ENCODE data around the gene RFK. TPM values are rescaled to one million over a fixed set of nuclear protein-coding genes. Genes with fewer than 3 reads are reported as not detected.

RFK gene
- total and polyA plus RNA-seq, 9 of the 15 experiments (the other 6 are each of a cell fraction or from before 2014, with no cell fraction given): 3.8 to 51.1 (median 14.8) TPM

DNA sequence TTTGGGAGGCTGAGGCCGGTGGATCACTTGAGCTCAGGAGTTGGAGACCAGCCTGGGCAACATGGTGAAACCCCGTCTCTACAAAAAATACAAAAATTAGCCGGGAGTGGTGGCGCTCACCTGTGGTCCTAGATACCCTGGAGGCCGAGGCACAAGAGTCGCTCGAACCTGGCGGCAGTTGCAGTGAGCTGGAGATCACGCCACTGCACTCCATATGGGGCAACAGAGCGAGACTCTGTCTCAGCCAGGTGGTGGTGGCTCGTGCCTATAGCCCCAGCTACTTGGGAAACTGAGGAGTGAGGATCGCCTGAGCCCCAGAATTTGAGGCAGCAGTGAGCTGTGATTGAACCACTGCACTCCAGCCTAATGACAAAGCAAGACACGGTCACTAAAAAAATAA is 2.4 kb upstream of the RFK start (continued):
- TF ChIP-seq, protein P1, sequence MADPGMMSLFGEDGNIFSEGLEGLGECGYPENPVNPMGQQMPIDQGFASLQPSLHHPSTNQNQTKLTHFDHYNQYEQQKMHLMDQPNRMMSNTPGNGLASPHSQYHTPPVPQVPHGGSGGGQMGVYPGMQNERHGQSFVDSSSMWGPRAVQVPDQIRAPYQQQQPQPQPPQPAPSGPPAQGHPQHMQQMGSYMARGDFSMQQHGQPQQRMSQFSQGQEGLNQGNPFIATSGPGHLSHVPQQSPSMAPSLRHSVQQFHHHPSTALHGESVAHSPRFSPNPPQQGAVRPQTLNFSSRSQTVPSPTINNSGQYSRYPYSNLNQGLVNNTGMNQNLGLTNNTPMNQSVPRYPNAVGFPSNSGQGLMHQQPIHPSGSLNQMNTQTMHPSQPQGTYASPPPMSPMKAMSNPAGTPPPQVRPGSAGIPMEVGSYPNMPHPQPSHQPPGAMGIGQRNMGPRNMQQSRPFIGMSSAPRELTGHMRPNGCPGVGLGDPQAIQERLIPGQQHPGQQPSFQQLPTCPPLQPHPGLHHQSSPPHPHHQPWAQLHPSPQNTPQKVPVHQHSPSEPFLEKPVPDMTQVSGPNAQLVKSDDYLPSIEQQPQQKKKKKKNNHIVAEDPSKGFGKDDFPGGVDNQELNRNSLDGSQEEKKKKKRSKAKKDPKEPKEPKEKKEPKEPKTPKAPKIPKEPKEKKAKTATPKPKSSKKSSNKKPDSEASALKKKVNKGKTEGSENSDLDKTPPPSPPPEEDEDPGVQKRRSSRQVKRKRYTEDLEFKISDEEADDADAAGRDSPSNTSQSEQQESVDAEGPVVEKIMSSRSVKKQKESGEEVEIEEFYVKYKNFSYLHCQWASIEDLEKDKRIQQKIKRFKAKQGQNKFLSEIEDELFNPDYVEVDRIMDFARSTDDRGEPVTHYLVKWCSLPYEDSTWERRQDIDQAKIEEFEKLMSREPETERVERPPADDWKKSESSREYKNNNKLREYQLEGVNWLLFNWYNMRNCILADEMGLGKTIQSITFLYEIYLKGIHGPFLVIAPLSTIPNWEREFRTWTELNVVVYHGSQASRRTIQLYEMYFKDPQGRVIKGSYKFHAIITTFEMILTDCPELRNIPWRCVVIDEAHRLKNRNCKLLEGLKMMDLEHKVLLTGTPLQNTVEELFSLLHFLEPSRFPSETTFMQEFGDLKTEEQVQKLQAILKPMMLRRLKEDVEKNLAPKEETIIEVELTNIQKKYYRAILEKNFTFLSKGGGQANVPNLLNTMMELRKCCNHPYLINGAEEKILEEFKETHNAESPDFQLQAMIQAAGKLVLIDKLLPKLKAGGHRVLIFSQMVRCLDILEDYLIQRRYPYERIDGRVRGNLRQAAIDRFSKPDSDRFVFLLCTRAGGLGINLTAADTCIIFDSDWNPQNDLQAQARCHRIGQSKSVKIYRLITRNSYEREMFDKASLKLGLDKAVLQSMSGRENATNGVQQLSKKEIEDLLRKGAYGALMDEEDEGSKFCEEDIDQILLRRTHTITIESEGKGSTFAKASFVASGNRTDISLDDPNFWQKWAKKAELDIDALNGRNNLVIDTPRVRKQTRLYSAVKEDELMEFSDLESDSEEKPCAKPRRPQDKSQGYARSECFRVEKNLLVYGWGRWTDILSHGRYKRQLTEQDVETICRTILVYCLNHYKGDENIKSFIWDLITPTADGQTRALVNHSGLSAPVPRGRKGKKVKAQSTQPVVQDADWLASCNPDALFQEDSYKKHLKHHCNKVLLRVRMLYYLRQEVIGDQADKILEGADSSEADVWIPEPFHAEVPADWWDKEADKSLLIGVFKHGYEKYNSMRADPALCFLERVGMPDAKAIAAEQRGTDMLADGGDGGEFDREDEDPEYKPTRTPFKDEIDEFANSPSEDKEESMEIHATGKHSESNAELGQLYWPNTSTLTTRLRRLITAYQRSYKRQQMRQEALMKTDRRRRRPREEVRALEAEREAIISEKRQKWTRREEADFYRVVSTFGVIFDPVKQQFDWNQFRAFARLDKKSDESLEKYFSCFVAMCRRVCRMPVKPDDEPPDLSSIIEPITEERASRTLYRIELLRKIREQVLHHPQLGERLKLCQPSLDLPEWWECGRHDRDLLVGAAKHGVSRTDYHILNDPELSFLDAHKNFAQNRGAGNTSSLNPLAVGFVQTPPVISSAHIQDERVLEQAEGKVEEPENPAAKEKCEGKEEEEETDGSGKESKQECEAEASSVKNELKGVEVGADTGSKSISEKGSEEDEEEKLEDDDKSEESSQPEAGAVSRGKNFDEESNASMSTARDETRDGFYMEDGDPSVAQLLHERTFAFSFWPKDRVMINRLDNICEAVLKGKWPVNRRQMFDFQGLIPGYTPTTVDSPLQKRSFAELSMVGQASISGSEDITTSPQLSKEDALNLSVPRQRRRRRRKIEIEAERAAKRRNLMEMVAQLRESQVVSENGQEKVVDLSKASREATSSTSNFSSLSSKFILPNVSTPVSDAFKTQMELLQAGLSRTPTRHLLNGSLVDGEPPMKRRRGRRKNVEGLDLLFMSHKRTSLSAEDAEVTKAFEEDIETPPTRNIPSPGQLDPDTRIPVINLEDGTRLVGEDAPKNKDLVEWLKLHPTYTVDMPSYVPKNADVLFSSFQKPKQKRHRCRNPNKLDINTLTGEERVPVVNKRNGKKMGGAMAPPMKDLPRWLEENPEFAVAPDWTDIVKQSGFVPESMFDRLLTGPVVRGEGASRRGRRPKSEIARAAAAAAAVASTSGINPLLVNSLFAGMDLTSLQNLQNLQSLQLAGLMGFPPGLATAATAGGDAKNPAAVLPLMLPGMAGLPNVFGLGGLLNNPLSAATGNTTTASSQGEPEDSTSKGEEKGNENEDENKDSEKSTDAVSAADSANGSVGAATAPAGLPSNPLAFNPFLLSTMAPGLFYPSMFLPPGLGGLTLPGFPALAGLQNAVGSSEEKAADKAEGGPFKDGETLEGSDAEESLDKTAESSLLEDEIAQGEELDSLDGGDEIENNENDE (IDR thresholded peaks at IDR 0.05; ENCODE audit: low read depth, low read length): no peak
- TF ChIP-seq PHB (CRISPR knock-in tag; IDR thresholded peaks at IDR 0.05) (no peak), MXI1 (IDR thresholded peaks at IDR 0.05; ENCODE audit: low read depth, low read length) (no peak), ZNF311 (CRISPR knock-in tag; IDR thresholded peaks at IDR 0.05) (no peak), SUPT5H (IDR thresholded peaks at IDR 0.05) (no peak), CAMTA2 (CRISPR knock-in tag; conservative IDR thresholded peaks at IDR 0.05) (no peak), SREBF2 (CRISPR knock-in tag; IDR thresholded peaks at IDR 0.05) (no peak)
